DMS114 treated with DMSO at 0.1 percent for 48 hours (cell line): ENCODE results near the gene NPW.
"Not testable (repeated sequence)": the region's sequence is repeated elsewhere in the genome, so short reads cannot be mapped to it uniquely, and the experiment has no call there.

Source experiments
- DNase-seq: peaks from one replicate; lab custom pipeline; 2025; ENCODE audit not compliant: unreplicated experiment; lab: John Stamatoyannopoulos, UW

Gene NPW

GRCh38 chr16:2019921-2020831 lies 591 bp downstream of the NPW start:
- no peak for DNase-seq

GRCh38 chr16:2022723-2023091 lies 3.1 kb downstream of the NPW start:
- DNase-seq = peak; percentile 71

- DNase-seq = peak; percentile 71
Observed at GRCh38 chr16:2023092-2024031, 3.8 kb downstream of the NPW start.

- no peak for DNase-seq
Observed at GRCh38 chr16:2024032-2024420, 4.4 kb downstream of the NPW start.

GRCh38 chr16:2025251-2025650 lies 5.7 kb downstream of the NPW start:
- DNase-seq = no peak

- DNase-seq = no peak
Observed at GRCh38 chr16:2025878-2026460, 6.4 kb downstream of the NPW start.

GRCh38 chr16:2026461-2027023 lies 7.0 kb downstream of the NPW start, which contains the start of gene NHERF2:
NHERF2 (plus strand) TSS chr16:2026902; CDS start chr16:2027006, 104 bp downstream.
- DNase-seq = no peak

- no peak for DNase-seq
Observed at GRCh38 chr16:2027024-2028010, 7.7 kb downstream of the NPW start.

GRCh38 chr16:2028146-2028545 lies 8.6 kb downstream of the NPW start:
- no peak for DNase-seq

GRCh38 chr16:2028620-2029220 lies 9.1 kb downstream of the NPW start:
- DNase-seq = no peak

GRCh38 chr16:2029350-2029749 lies 9.8 kb downstream of the NPW start:
- no peak for DNase-seq

GRCh38 chr16:2030036-2030435 lies 10.5 kb downstream of the NPW start:
- no peak for DNase-seq

GRCh38 chr16:2031081-2031577 lies 11.5 kb downstream of the NPW start:
- no peak for DNase-seq

GRCh38 chr16:2032285-2033056 lies 12.9 kb downstream of the NPW start:
- DNase-seq = no peak

GRCh38 chr16:2033057-2033908 lies 13.7 kb downstream of the NPW start:
- no peak for DNase-seq

GRCh38 chr16:2033909-2034695 lies 14.5 kb downstream of the NPW start:
- DNase-seq = not testable (repeated sequence)
